ENCODE measurements around the gene PRMT9.

The PRMT9 gene

GRCh38 chr4:147678796-147679549, 5.0 kb downstream of the PRMT9 start:
- peak; percentile 33 for DNase-seq (ENCODE audit: low read depth, low spot score)

- DNase-seq (ENCODE audit: low read depth, low spot score): peak; percentile 67
These were observed 5.9 kb downstream of the PRMT9 start for GRCh38 chr4:147678106-147678505.

- DNase-seq (ENCODE audit: low read depth, low spot score): no peak
These were observed 9.5 kb downstream of the PRMT9 start for GRCh38 chr4:147674496-147674895.

- DNase-seq (ENCODE audit: low read depth, low spot score): no peak
These were observed 9.9 kb downstream of the PRMT9 start for GRCh38 chr4:147674073-147674472.

- no peak for DNase-seq (ENCODE audit: low read depth, low spot score)
These were observed 25.5 kb downstream of the PRMT9 start for GRCh38 chr4:147658501-147658900.

- no peak for DNase-seq (ENCODE audit: low read depth, low spot score)
These were observed 28.3 kb downstream of the PRMT9 start for GRCh38 chr4:147655639-147656038.

GRCh38 chr4:147651563-147651962, 32.4 kb downstream of the PRMT9 start:
- DNase-seq (ENCODE audit: low read depth, low spot score): no peak

GRCh38 chr4:147648656-147649055, 35.3 kb downstream of the PRMT9 start:
- DNase-seq (ENCODE audit: low read depth, low spot score): no peak

- no peak for DNase-seq (ENCODE audit: low read depth, low spot score)
These were observed 38.9 kb downstream of the PRMT9 start for GRCh38 chr4:147645099-147645498.

GRCh38 chr4:147644471-147644870, 39.5 kb downstream of the PRMT9 start:
- DNase-seq (ENCODE audit: low read depth, low spot score): no peak

- no peak for DNase-seq (ENCODE audit: low read depth, low spot score)
These were observed 40.3 kb downstream of the PRMT9 start for GRCh38 chr4:147643616-147644015.

- DNase-seq (ENCODE audit: low read depth, low spot score): peak; percentile 81
These were observed 43.6 kb downstream of the PRMT9 start for GRCh38 chr4:147640331-147640730.

GRCh38 chr4:147639388-147639787, 44.6 kb downstream of the PRMT9 start:
- no peak for DNase-seq (ENCODE audit: low read depth, low spot score)

- peak; percentile 59 for DNase-seq (ENCODE audit: low read depth, low spot score)
These were observed 45.0 kb downstream of the PRMT9 start for GRCh38 chr4:147638942-147639341.

GRCh38 chr4:147638365-147638764, 45.6 kb downstream of the PRMT9 start:
- no peak for DNase-seq (ENCODE audit: low read depth, low spot score)

- no peak for DNase-seq (ENCODE audit: low read depth, low spot score)
These were observed 48.6 kb downstream of the PRMT9 start for GRCh38 chr4:147635348-147635747.

GRCh38 chr4:147633643-147634042, 50.3 kb downstream of the PRMT9 start:
- DNase-seq (ENCODE audit: low read depth, low spot score): no peak

GRCh38 chr4:147633113-147633512, 50.9 kb downstream of the PRMT9 start:
- peak; percentile 61 for DNase-seq (ENCODE audit: low read depth, low spot score)

- DNase-seq (ENCODE audit: low read depth, low spot score): no peak
These were observed 53.9 kb downstream of the PRMT9 start for GRCh38 chr4:147629783-147630730.

GRCh38 chr4:147628415-147628814, 55.5 kb downstream of the PRMT9 start:
- no peak for DNase-seq (ENCODE audit: low read depth, low spot score)

- no peak for DNase-seq (ENCODE audit: low read depth, low spot score)
These were observed 57.1 kb downstream of the PRMT9 start for GRCh38 chr4:147626903-147627302.

- DNase-seq (ENCODE audit: low read depth, low spot score): no peak
These were observed 58.2 kb downstream of the PRMT9 start for GRCh38 chr4:147625733-147626132.

GRCh38 chr4:147620315-147620714, 63.6 kb downstream of the PRMT9 start:
- DNase-seq (ENCODE audit: low read depth, low spot score): no peak
